ENCODE measurements around the gene RPP38. TPM values are rescaled to one million over a fixed set of nuclear protein-coding genes. Genes with fewer than 3 reads are reported as not detected.

Gene RPP38
- total RNA-seq, 1 donor from 2014 or later: 19.2 TPM

GRCh38 chr10:15152556-15152955 is 55.4 kb downstream of the RPP38 start:
- DNase-seq (ENCODE audit: low read depth): no peak

Other genes starting within 250 kb of the RPP38 start
- gene SUV39H2, start 218.5 kb upstream of the RPP38 start, total RNA-seq: 11.6 and 21.0 TPM in 2 replicates
- 9.7 and 12.2 TPM in 2 replicates for gene DCLRE1C, start 143.3 kb upstream of the RPP38 start, total RNA-seq
- gene MEIG1, start 138.0 kb upstream of the RPP38 start, total RNA-seq: 0.40 TPM in 1 of 2 replicates, not detected in the other
- gene OLAH, start 53.4 kb upstream of the RPP38 start, total RNA-seq: 0.05 and 6.9 TPM in 2 replicates
- gene ACBD7, start 8.6 kb upstream of the RPP38 start, total RNA-seq: 1.3 and 2.4 TPM in 2 replicates
- 40.1 and 47.2 TPM in 2 replicates for gene NMT2, start 71.3 kb downstream of the RPP38 start, total RNA-seq

Data from renal cortical epithelial cell (primary cell).